ENCODE data around the gene ZNF687. TPM values are rescaled to one million over a fixed set of nuclear protein-coding genes. Genes with fewer than 3 reads are reported as not detected.
"Not testable (repeated sequence)": the region's sequence is repeated elsewhere in the genome, so short reads cannot be mapped to it uniquely, and the experiment has no call there.

Gene ZNF687
- polyA plus RNA-seq, 2 of the 4 experiments (the other 2 are of a cell fraction), result 14.0 to 17.5 TPM

DNA sequence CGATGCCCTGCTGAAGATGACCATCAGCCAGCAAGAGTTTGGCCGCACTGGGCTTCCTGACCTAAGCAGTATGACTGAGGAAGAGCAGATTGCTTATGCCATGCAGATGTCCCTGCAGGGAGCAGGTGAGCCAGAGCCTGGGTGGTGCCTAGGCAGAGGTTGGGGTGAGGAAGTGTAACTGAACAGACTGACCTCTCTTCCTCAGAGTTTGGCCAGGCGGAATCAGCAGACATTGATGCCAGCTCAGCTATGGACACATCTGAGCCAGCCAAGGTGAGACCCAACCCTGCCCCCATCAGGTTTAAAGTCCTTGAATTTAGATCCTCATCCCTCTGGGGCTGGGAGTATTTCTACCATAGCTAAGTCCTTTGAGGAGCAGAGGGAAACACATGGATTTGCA, 15.8 kb upstream of the ZNF687 start:
- ATAC-seq (no peak; a peak in 1 of 6 replicates), DNase-seq (ENCODE audit: low read depth in 1 of 2, low spot score in 1 of 2) (no peak), FAIRE-seq (no peak)
- Histone ChIP-seq H3K4me3 (no peak overlapping the region), H3K4me2 (no peak overlapping the region), H3K27ac (no peak overlapping the region), H3K4me1 (no peaks in the 10 kb centered on the region), H3K9me3 (no peaks in the 10 kb centered on the region)
- TF ChIP-seq CBX8 (IDR thresholded peaks at IDR 0.05), result no peak
- no peak for TF ChIP-seq FOSB (CRISPR knock-in tag; IDR thresholded peaks at IDR 0.05)
- no peak for TF ChIP-seq TFCP2L1 (CRISPR knock-in tag; IDR thresholded peaks at IDR 0.05)
- POLR2A ChIA-PET, result interaction anchor here (0.5 kb wide), 1 partner anchor 9 kb away, joined by 5 read pairs; no protein-coding TSS in a partner anchor
- 89% methylated on average over 3 of the region's 3 CpGs for WGBS (ENCODE audit: missing lambda C conversion rate)
- CTCF ChIA-PET, result interaction anchor here (2.0 to 2.5 kb wide), 2 partner anchors 14 to 75 kb away, joined by 7 to 9 read pairs; no protein-coding TSS in a partner anchor

DNA sequence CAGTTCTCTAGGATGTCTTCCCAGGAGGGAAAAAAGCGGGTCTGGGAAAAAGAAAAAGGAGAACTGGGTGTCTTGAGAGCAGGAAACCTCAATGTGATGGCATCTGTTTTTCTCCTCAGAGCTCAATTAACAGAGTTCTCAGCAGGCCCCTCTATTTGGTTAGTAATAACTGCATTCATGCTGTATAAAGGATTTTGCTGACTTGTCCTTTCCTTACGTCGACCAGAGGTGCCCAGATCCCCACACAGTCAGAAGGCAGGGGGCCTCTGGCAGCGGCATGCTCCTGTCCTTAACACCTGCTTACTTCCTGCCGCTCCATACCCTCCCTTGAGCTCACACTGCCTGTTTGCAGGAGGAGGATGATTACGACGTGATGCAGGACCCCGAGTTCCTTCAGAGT, 15.3 kb upstream of the ZNF687 start:
- no peak for TF ChIP-seq ESRRA (IDR thresholded peaks at IDR 0.05; ENCODE audit: borderline replicate concordance, low read length)
- TF ChIP-seq MAFK (IDR thresholded peaks at IDR 0.05; ENCODE audit: partially characterized antibody), result peak; percentile 37
- Histone ChIP-seq H3K9me3 (no peaks in the 10 kb centered on the region), H3K4me3 (no peak overlapping the region), H3K4me2 (no peak overlapping the region), H3K4me1 (no peaks in the 10 kb centered on the region), H3K27ac (no peak overlapping the region)
- ChIA-PET POLR2A (interaction anchor here (0.5 kb wide), 1 partner anchor 10 kb away, joined by 5 read pairs; no protein-coding TSS in a partner anchor), CTCF (interaction anchor here (0.8 to 2.5 kb wide), 3 partner anchors 9 to 74 kb away, joined by 3 to 9 read pairs (median 7); no protein-coding TSS in a partner anchor)
- no peak for DNase-seq (ENCODE audit: low read depth in 1 of 2, low spot score in 1 of 2)
- no peak for ATAC-seq
- no peak for FAIRE-seq
- WGBS (ENCODE audit: missing lambda C conversion rate), result 89% methylated on average over 8 of the region's 8 CpGs

- FAIRE-seq, result no peak
- TF ChIP-seq GATA3 (IDR thresholded peaks at IDR 0.05; ENCODE audit: borderline replicate concordance) (no peak), EP300 (IDR thresholded peaks at IDR 0.05) (no peak), CBX2 (IDR thresholded peaks at IDR 0.05; ENCODE audit: borderline replicate concordance, low read depth) (no peak), CHD4 (IDR thresholded peaks at IDR 0.05; ENCODE audit: borderline replicate concordance) (no peak), JUN (IDR thresholded peaks at IDR 0.05) (no peak), FOSB (CRISPR knock-in tag; IDR thresholded peaks at IDR 0.05) (no peak)
- TF ChIP-seq, protein P1, sequence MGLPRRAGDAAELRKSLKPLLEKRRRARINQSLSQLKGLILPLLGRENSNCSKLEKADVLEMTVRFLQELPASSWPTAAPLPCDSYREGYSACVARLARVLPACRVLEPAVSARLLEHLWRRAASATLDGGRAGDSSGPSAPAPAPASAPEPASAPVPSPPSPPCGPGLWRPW (IDR thresholded peaks at IDR 0.05), result no peak
- Histone ChIP-seq H3K4me1 (no peaks in the 10 kb centered on the region), H3K4me3 (no peak overlapping the region), H3K9me3 (no peaks in the 10 kb centered on the region), H3K27ac (no peak overlapping the region), H3K4me2 (no peak overlapping the region)
- ATAC-seq, result peak in 1 of 2 experiments; percentile 59; a peak in 2 of 6 replicates
- 83% methylated on average over 4 of the region's 4 CpGs for WGBS (ENCODE audit: missing lambda C conversion rate)
- ChIA-PET CTCF (interaction anchor here (2.0 to 2.5 kb wide), 2 partner anchors 16 to 73 kb away, joined by 7 to 9 read pairs; no protein-coding TSS in a partner anchor), POLR2A (interaction anchor here (1.1 kb wide), 1 partner anchor 13 kb away, joined by 4 read pairs; the partner anchor contains the start of gene PSMD4)
- DNase-seq (ENCODE audit: low read depth in 1 of 2, low spot score in 1 of 2), result no peak
Measured at GRCh38 chr1:151267760-151268159, 14.3 kb upstream of the ZNF687 start.

DNA sequence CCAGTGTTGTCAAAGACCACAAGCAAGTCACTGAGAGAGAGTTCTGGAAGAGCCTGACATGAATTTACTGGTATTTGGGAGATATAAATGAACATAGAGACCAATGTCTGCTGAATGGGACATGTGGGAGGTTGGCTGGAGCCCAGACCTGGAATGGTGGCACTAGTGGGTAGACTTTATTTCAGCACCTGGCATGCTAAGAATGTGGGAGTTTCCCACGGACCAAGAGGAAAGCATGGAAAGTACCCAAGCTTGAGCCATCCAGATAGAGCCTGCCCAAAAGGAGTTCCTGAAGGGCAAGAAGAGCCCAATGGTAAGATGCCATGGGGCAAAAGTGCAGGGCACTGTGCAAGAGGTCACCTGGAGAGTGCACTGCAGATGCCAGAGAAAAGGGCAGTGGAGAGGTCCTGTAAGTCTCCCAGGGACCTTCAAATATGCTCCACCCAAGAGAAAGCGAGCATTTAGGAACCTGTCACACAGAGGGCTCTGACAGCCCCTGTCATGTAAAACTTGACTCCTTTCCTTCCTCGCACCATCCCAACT, 8.1 kb upstream of the ZNF687 start:
- Histone ChIP-seq H3K27ac (no peak overlapping the region), H3K4me1 (peaks cover 3% of the 10 kb centered on the region; the same call in 1 of the 3 replicates), H3K9me3 (no peaks in the 10 kb centered on the region), H3K4me2 (no peak overlapping the region), H3K4me3 (no peak overlapping the region)
- ChIA-PET POLR2A (no interaction called here), CTCF (no interaction called here)
- ATAC-seq (peak in 1 of 2 experiments; percentile 31; a peak in 4 of 6 replicates), FAIRE-seq (no peak), DNase-seq (ENCODE audit: low read depth in 1 of 2, low spot score in 1 of 2) (no peak)
- WGBS (ENCODE audit: missing lambda C conversion rate), result 63% methylated on average over 3 of the region's 3 CpGs
- TF ChIP-seq NFE2L2 (conservative IDR thresholded peaks at IDR 0.05; ENCODE audit: low read length) (no peak), KDM1A (IDR thresholded peaks at IDR 0.05; ENCODE audit: low read depth) (no peak), JUNB (IDR thresholded peaks at IDR 0.05) (no peak), CHD4 (IDR thresholded peaks at IDR 0.05; ENCODE audit: borderline replicate concordance) (no peak), USF2 (IDR thresholded peaks at IDR 0.05) (no peak), TFCP2L1 (CRISPR knock-in tag; IDR thresholded peaks at IDR 0.05) (no peak), PHF8 (IDR thresholded peaks at IDR 0.05; ENCODE audit: borderline replicate concordance, low read depth) (no peak)
- TF ChIP-seq, protein P2, sequence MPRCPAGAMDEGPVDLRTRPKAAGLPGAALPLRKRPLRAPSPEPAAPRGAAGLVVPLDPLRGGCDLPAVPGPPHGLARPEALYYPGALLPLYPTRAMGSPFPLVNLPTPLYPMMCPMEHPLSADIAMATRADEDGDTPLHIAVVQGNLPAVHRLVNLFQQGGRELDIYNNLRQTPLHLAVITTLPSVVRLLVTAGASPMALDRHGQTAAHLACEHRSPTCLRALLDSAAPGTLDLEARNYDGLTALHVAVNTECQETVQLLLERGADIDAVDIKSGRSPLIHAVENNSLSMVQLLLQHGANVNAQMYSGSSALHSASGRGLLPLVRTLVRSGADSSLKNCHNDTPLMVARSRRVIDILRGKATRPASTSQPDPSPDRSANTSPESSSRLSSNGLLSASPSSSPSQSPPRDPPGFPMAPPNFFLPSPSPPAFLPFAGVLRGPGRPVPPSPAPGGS (IDR thresholded peaks at IDR 0.05), result no peak

DNA sequence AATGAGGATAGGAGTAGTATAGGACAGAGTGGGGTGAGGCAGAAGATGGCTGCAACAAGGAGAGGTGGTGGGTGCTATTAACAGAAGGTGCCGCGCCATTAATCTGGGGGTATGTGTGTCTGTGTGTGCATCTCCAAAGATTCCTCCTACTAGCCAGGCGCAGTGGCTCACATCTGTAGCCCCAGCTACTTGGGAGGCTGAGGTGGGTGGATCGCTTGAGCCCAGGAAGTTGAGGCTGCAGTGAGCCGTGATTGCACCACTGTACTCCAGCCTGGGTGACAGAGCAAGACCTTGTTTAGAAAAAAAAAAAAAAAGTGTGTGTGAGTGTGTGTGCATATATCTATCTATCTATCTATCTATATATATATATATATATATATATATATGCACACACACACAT, 6.8 kb upstream of the ZNF687 start:
- ATAC-seq; H3K27ac ChIP-seq; DNase-seq (ENCODE audit: low read depth in 1 of 2, low spot score in 1 of 2); POLR2A ChIA-PET; CTCF ChIA-PET; H3K4me3 ChIP-seq; H3K9me3 ChIP-seq; H3K4me1 ChIP-seq; FAIRE-seq; H3K4me2 ChIP-seq: not testable (repeated sequence)
- 96% methylated on average over 5 of the region's 5 CpGs for WGBS (ENCODE audit: missing lambda C conversion rate)
